HG03342 (cell line): ENCODE measurements around the gene OSBP2.
A peak's percentile ranks its signal among the peaks of the same experiment; 100 is the strongest.
"Not testable (repeated sequence)": the region's sequence is repeated elsewhere in the genome, so short reads cannot be mapped to it uniquely, and the experiment has no call there.

Source experiments
- ATAC-seq: cut with Tn5 transposase; IDR thresholded peaks from one replicate; pipeline ENCODE4 v1.9.1; 2021; ENCODE audit warnings: mild to moderate bottlenecking, moderate library complexity; ENCODE audit not compliant: unreplicated experiment

OSBP2 gene

GRCh38 chr22:30755759-30756124, 61.1 kb downstream of the OSBP2 start:
- ATAC-seq = no peak

GRCh38 chr22:30763815-30764673, 69.4 kb downstream of the OSBP2 start:
- ATAC-seq = no peak

- no peak for ATAC-seq
Measured at GRCh38 chr22:30767661-30768060, 73.0 kb downstream of the OSBP2 start.

GRCh38 chr22:30770716-30771115, 76.0 kb downstream of the OSBP2 start:
- ATAC-seq = no peak

GRCh38 chr22:30773919-30774318, 79.2 kb downstream of the OSBP2 start:
- ATAC-seq = no peak

GRCh38 chr22:30774566-30774965, 79.9 kb downstream of the OSBP2 start:
- ATAC-seq = no peak

- no peak for ATAC-seq
Measured at GRCh38 chr22:30776476-30776875, 81.8 kb downstream of the OSBP2 start.

GRCh38 chr22:30777146-30777545, 82.5 kb downstream of the OSBP2 start:
- ATAC-seq = not testable (repeated sequence)

GRCh38 chr22:30777587-30777986, 82.9 kb downstream of the OSBP2 start:
- no peak for ATAC-seq

GRCh38 chr22:30778261-30778660, 83.6 kb downstream of the OSBP2 start:
- no peak for ATAC-seq

- ATAC-seq = no peak
Measured at GRCh38 chr22:30780026-30780425, 85.4 kb downstream of the OSBP2 start.

- no peak for ATAC-seq
Measured at GRCh38 chr22:30781271-30781875, 86.7 kb downstream of the OSBP2 start.

GRCh38 chr22:30782613-30783012, 87.9 kb downstream of the OSBP2 start:
- no peak for ATAC-seq

- ATAC-seq = no peak
Measured at GRCh38 chr22:30783021-30783420, 88.3 kb downstream of the OSBP2 start.

GRCh38 chr22:30785527-30785926, 90.9 kb downstream of the OSBP2 start:
- no peak for ATAC-seq

GRCh38 chr22:30790366-30790765, 95.7 kb downstream of the OSBP2 start:
- no peak for ATAC-seq

- ATAC-seq = no peak
Measured at GRCh38 chr22:30792456-30792855, 97.8 kb downstream of the OSBP2 start.

- no peak for ATAC-seq
Measured at GRCh38 chr22:30795118-30795517, 100.4 kb downstream of the OSBP2 start.

GRCh38 chr22:30801695-30802094, 107.0 kb downstream of the OSBP2 start:
- no peak for ATAC-seq

- peak; percentile 64 for ATAC-seq
Measured at GRCh38 chr22:30802202-30803166, 107.8 kb downstream of the OSBP2 start.

GRCh38 chr22:30803679-30804078, 109.0 kb downstream of the OSBP2 start:
- ATAC-seq = no peak
